Kidney (tissue), 14 donors: ENCODE measurements around the gene ZNF236. TPM values are rescaled to one million over a fixed set of nuclear protein-coding genes. Genes with fewer than 3 reads are reported as not detected.

Experiments used
- DNase-seq, 5 donors: peaks; one replicate each; pipeline ENCODE4 v3.0.0-alpha.2; 2013 to 2020
- FAIRE-seq: peaks from 2 replicates; lab custom pipeline; 2012; peaks lifted over from hg19 to GRCh38; lab: Jason Lieb, UNC
- H3K27ac ChIP-seq, 2 donors: one replicate each; pipeline ENCODE4 v1.7.0; 2013; ENCODE audit warnings: low read depth in 2 of 2, low read length in 2 of 2, inconsistent platforms in 1 of 2
- H3K27me3 ChIP-seq: one replicate; pipeline ENCODE4 v1.7.1; 2013; ENCODE audit warnings: low read length, inconsistent platforms; ENCODE audit not compliant: control insufficient read depth, insufficient read depth
- H3K36me3 ChIP-seq, 3 donors: one replicate each; pipeline versions ENCODE4 v1.7.0 to v1.7.1; 2013; ENCODE audit warnings: low read length in 3 of 3, control low read depth in 1 of 3, inconsistent platforms in 1 of 3; ENCODE audit not compliant: insufficient read depth in 3 of 3, control insufficient read depth in 2 of 3
- H3K4me1 ChIP-seq, 3 donors: one replicate each; pipeline versions ENCODE4 v1.7.0 to v1.7.1; 2013; ENCODE audit warnings: low read length in 3 of 3, inconsistent platforms in 1 of 3, low read depth in 1 of 3; ENCODE audit not compliant: control insufficient read depth in 2 of 3, insufficient read depth in 2 of 3
- H3K4me3 ChIP-seq, 3 donors: one replicate each; pipeline versions ENCODE4 v1.7.0 to v1.8.1; 2013; ENCODE audit warnings: low read length in 3 of 3, control low read depth in 1 of 3, inconsistent platforms in 1 of 3
- H3K9ac ChIP-seq, 3 donors: one replicate each; pipeline versions ENCODE4 v1.7.0 to v1.7.1; 2013; ENCODE audit warnings: low read length in 3 of 3, control low read depth in 1 of 3, inconsistent platforms in 1 of 3
- H3K9me3 ChIP-seq, 3 donors: one replicate each; pipeline versions ENCODE4 v1.7.0 to v1.7.1; 2013; ENCODE audit warnings: low read length in 3 of 3, control low read depth in 1 of 3, inconsistent platforms in 1 of 3; ENCODE audit not compliant: control insufficient read depth in 2 of 3, insufficient read depth in 1 of 3
- intact Hi-C: fragments of 100-400 bp; cut with DNase I; formaldehyde crosslinking; loops from one replicate; pipeline ENCODE4 v1.11.1; 2022
- polyA plus RNA-seq: library from polyadenylated mRNA; stranded (reverse); fragments of 350-450 nt; fragmentation: Illumina TruSeq; extraction: RNeasy Lipid Tissue Mini Kit (QIAGEN cat#74804); gene quantifications from one replicate; pipeline ENCODE4 v1.2.3, GENCODE V29; 2014; ENCODE audit warnings: low read depth, low replicate concordance; ENCODE audit not compliant: insufficient read depth
- total RNA-seq: library from RNA; stranded (reverse); fragmentation: NEBNext Ultra II Directional; extraction: Animal tissue kit (Norgen Biotek cat#: 25700); gene quantifications from one replicate; pipeline ENCODE4 v1.2.1, GENCODE V29; 2021
- TF ChIP-seq, protein P1 (sequence below): IDR thresholded peaks from 3 replicates; pipeline ENCODE4 v1.5.1; 2012; ENCODE audit warnings: mild to moderate bottlenecking, moderate library complexity, borderline replicate concordance; ENCODE audit not compliant: insufficient read depth; ENCODE audit errors: extremely low read depth
- donor health status: control.
- donor health status: control.
- donor health status: control.
- donor health status: control.
- donor health status: control.
- donor health status: DM: yes; HTN: yes; CAD: no.
- donor health status: Normal renal cell carcinoma (clear cell type).

Gene ZNF236
- total and polyA plus RNA-seq, 2 donors from 2014 or later: 1.1 to 18.6 TPM

GRCh38 chr18:77012806-77013541 is 190.6 kb downstream of the ZNF236 start:
- no peak overlapping the region for H3K4me3 ChIP-seq
- TF ChIP-seq, protein P1, sequence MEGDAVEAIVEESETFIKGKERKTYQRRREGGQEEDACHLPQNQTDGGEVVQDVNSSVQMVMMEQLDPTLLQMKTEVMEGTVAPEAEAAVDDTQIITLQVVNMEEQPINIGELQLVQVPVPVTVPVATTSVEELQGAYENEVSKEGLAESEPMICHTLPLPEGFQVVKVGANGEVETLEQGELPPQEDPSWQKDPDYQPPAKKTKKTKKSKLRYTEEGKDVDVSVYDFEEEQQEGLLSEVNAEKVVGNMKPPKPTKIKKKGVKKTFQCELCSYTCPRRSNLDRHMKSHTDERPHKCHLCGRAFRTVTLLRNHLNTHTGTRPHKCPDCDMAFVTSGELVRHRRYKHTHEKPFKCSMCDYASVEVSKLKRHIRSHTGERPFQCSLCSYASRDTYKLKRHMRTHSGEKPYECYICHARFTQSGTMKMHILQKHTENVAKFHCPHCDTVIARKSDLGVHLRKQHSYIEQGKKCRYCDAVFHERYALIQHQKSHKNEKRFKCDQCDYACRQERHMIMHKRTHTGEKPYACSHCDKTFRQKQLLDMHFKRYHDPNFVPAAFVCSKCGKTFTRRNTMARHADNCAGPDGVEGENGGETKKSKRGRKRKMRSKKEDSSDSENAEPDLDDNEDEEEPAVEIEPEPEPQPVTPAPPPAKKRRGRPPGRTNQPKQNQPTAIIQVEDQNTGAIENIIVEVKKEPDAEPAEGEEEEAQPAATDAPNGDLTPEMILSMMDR: no peak
- no peak overlapping the region for H3K9ac ChIP-seq
- no peak for FAIRE-seq
- peak in 1 of 5 donors; percentile 4 for DNase-seq
- H3K27me3 ChIP-seq: no peaks in the 10 kb centered on the region
- intact Hi-C loops: no loop called here
- H3K4me1 ChIP-seq: peaks cover 0 to 3% (median 0%) of the 10 kb centered on the region in 3 donors
- H3K27ac ChIP-seq: no peak overlapping the region
- no peaks in the 10 kb centered on the region for H3K9me3 ChIP-seq
- peaks cover 0 to 12% (median 10%) of the 10 kb centered on the region in 3 donors for H3K36me3 ChIP-seq

DNA sequence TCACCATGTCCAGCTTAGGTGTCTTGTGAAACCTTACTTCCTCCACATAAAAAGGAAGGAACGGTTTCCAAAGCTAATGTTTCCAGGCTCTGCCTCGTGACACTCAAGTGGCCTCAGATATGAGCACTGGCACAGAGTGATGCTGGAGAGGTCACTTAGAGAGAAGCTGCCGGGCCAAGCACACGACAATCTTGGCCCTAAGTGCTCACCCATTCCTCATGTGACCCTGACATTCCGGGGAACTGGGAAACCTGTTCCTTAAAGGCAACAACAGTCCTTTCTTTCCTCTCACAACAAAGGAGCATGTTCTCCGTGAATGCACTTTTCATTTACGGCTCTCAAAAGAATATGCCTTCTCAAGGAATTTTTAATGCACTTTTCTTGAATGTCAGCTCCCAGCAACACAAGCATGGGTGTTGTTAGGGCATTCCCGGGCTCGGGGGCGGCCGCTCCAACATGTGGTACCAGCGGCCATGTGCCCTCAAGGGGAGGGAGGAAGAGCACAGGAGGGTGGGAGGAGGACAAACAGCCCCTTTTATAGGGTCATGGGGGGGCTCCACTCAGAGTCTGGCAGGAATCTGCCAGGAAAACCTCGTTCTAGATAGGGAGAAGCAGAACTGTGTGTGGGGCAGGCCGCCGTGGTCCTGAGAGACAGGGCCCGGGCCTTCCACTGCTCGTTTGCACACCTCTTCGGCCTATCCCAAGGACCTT is 191.6 kb downstream of the ZNF236 start:
- TF ChIP-seq, protein P1: no peak
- H3K9ac ChIP-seq: no peak overlapping the region
- H3K4me3 ChIP-seq: no peak overlapping the region
- peaks cover 0 to 12% (median 10%) of the 10 kb centered on the region in 3 donors for H3K36me3 ChIP-seq
- no peaks in the 10 kb centered on the region for H3K27me3 ChIP-seq
- no peak overlapping the region for H3K27ac ChIP-seq
- peaks cover 0 to 3% (median 0%) of the 10 kb centered on the region in 3 donors for H3K4me1 ChIP-seq
- intact Hi-C loops: no loop called here
- FAIRE-seq: no peak
- peak in 2 of 5 donors; percentile 16 to 47 for DNase-seq
- no peaks in the 10 kb centered on the region for H3K9me3 ChIP-seq

GRCh38 chr18:77014538-77014937 is 192.2 kb downstream of the ZNF236 start:
- no peak overlapping the region for H3K9ac ChIP-seq
- intact Hi-C loops: no loop called here

More at GRCh38 chr18:77014538-77014937, 192.2 kb downstream of the ZNF236 start:
- H3K27ac ChIP-seq: no peak overlapping the region
- H3K36me3 ChIP-seq: peaks cover 0 to 12% (median 12%) of the 10 kb centered on the region in 3 donors
- H3K4me1 ChIP-seq: peaks cover 0 to 3% (median 0%) of the 10 kb centered on the region in 3 donors
- no peak for FAIRE-seq
- TF ChIP-seq, protein P1: no peak
- no peak overlapping the region for H3K4me3 ChIP-seq
- DNase-seq: peak in 1 of 5 donors; percentile 64
- H3K9me3 ChIP-seq: no peaks in the 10 kb centered on the region
- no peaks in the 10 kb centered on the region for H3K27me3 ChIP-seq
